ENCODE measurements around the gene CCND3. TPM values are rescaled to one million over a fixed set of nuclear protein-coding genes. Genes with fewer than 3 reads are reported as not detected.

Gene CCND3
- total and polyA plus RNA-seq, 10 of the 15 experiments (the other 5 are each of a cell fraction or from before 2014, with no cell fraction given), result 6.0 to 86.4 (median 31.5) TPM

GRCh38 chr6:41941280-41942066 is at the start of gene CCND3 (continued):
- TF ChIP-seq SMARCA5 (IDR thresholded peaks at IDR 0.05) (no peak; the same call in 1 of the 2 replicates), HDAC6 (IDR thresholded peaks at IDR 0.05; ENCODE audit: unreplicated experiment) (no peak), HSF1 (IDR thresholded peaks at IDR 0.05; ENCODE audit: low read depth, low read length) (no peak), BRCA1 (IDR thresholded peaks at IDR 0.05; ENCODE audit: low read depth, low read length) (no peak), SMC3 (IDR thresholded peaks at IDR 0.05; ENCODE audit: borderline replicate concordance, low read length) (no peak), CBFB (IDR thresholded peaks at IDR 0.05; ENCODE audit: low read depth) (no peak), POLR2AphosphoS2 (IDR thresholded peaks at IDR 0.05; ENCODE audit: low read depth, low read length) (no peak; the same call in 1 of the 2 replicates), STAT1 (conservative IDR thresholded peaks at IDR 0.05) (no peak), SIN3A (IDR thresholded peaks at IDR 0.05; ENCODE audit: low read depth, low read length) (peak; percentile 73; the same call in 1 of the 2 replicates), ZNF24 (IDR thresholded peaks at IDR 0.05) (no peak), DPF2 (IDR thresholded peaks at IDR 0.05) (peak; percentile 58; the same call in 1 of the 2 replicates), NR2C1 (IDR thresholded peaks at IDR 0.05) (0 out of 2 replicates have a peak, but pooled peaks have one; percentile 1), RFX5 (IDR thresholded peaks at IDR 0.05; ENCODE audit: low read depth, low read length) (no peak), BACH1 (IDR thresholded peaks at IDR 0.05; ENCODE audit: borderline replicate concordance) (peak; percentile 82), ZBTB11 (CRISPR knock-in tag; IDR thresholded peaks at IDR 0.05) (no peak), NRF1 (conservative IDR thresholded peaks at IDR 0.05; ENCODE audit: low read depth, low read length) (0 out of 2 replicates have a peak, but pooled peaks have one; percentile 10), EED (IDR thresholded peaks at IDR 0.05; ENCODE audit: low read depth) (no peak), IRF4 (IDR thresholded peaks at IDR 0.05; ENCODE audit: low read depth, low read length) (no peak), GATAD2B (conservative IDR thresholded peaks at IDR 0.05; ENCODE audit: low read depth) (peak; percentile 80), IKZF1 (conservative IDR thresholded peaks at IDR 0.05) (peak; percentile 35; the same call in 1 of the 2 replicates), NFYB (IDR thresholded peaks at IDR 0.05; ENCODE audit: insufficient read depth, low read depth, low read length) (peak; percentile 63; the same call in 1 of the 2 replicates)
- TF ChIP-seq, protein P1, sequence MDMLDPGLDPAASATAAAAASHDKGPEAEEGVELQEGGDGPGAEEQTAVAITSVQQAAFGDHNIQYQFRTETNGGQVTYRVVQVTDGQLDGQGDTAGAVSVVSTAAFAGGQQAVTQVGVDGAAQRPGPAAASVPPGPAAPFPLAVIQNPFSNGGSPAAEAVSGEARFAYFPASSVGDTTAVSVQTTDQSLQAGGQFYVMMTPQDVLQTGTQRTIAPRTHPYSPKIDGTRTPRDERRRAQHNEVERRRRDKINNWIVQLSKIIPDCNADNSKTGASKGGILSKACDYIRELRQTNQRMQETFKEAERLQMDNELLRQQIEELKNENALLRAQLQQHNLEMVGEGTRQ (IDR thresholded peaks at IDR 0.05; ENCODE audit: borderline replicate concordance, low read depth, low read length), result no peak
- TF ChIP-seq, protein P2, sequence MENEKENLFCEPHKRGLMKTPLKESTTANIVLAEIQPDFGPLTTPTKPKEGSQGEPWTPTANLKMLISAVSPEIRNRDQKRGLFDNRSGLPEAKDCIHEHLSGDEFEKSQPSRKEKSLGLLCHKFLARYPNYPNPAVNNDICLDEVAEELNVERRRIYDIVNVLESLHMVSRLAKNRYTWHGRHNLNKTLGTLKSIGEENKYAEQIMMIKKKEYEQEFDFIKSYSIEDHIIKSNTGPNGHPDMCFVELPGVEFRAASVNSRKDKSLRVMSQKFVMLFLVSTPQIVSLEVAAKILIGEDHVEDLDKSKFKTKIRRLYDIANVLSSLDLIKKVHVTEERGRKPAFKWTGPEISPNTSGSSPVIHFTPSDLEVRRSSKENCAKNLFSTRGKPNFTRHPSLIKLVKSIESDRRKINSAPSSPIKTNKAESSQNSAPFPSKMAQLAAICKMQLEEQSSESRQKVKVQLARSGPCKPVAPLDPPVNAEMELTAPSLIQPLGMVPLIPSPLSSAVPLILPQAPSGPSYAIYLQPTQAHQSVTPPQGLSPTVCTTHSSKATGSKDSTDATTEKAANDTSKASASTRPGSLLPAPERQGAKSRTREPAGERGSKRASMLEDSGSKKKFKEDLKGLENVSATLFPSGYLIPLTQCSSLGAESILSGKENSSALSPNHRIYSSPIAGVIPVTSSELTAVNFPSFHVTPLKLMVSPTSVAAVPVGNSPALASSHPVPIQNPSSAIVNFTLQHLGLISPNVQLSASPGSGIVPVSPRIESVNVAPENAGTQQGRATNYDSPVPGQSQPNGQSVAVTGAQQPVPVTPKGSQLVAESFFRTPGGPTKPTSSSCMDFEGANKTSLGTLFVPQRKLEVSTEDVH (IDR thresholded peaks at IDR 0.05; ENCODE audit: low read depth, partially characterized antibody), result no peak

Measured in GM12878 (cell line).